Body of pancreas (tissue), 4 donors: Measurements from ENCODE around the gene MRPS31.

Experiments used
- POLR2A ChIP-seq, 3 donors: fragments of 450-650 bp; IDR thresholded peaks; one replicate each; pipeline ENCODE4 v1.6.1; 2016; ENCODE audit warnings: antibody characterized with exemption in 3 of 3, mild to moderate bottlenecking in 2 of 3
- TF ChIP-seq, protein P1 (sequence below), 7 experiments: fragments of 450-650 bp in 4 of 7; fragments of 200-600 bp in 3 of 7; sonication (generic) in 3 of 7; IDR thresholded peaks; one replicate each; pipeline ENCODE4 v1.5.1; 2016 to 2019; ENCODE audit warnings: antibody characterized with exemption in 7 of 7

DNA sequence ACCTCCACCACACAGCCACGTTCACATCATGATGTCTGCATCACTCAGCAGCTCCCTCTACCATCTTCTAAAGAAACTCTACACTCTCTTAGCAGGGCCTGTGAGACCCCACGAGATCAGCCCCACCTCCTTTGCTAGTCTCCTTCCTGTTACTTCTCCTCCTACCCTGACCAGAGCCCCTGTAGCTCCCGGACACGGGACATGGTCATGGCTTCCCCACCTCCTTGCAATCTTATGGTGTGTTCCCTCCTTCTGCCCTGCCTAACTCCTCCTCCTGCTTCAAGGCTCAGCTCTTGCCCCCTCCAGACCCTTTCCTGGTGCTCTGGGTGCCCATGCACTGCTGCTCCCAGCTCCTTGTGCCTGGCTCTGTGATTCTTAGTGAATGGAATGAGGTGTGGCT, 8.1 kb upstream of the MRPS31 start:
- no peak for TF ChIP-seq POLR2A (IDR thresholded peaks at IDR 0.05)
- TF ChIP-seq, protein P1, sequence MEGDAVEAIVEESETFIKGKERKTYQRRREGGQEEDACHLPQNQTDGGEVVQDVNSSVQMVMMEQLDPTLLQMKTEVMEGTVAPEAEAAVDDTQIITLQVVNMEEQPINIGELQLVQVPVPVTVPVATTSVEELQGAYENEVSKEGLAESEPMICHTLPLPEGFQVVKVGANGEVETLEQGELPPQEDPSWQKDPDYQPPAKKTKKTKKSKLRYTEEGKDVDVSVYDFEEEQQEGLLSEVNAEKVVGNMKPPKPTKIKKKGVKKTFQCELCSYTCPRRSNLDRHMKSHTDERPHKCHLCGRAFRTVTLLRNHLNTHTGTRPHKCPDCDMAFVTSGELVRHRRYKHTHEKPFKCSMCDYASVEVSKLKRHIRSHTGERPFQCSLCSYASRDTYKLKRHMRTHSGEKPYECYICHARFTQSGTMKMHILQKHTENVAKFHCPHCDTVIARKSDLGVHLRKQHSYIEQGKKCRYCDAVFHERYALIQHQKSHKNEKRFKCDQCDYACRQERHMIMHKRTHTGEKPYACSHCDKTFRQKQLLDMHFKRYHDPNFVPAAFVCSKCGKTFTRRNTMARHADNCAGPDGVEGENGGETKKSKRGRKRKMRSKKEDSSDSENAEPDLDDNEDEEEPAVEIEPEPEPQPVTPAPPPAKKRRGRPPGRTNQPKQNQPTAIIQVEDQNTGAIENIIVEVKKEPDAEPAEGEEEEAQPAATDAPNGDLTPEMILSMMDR (IDR thresholded peaks at IDR 0.05), result no peak
